ENCODE measurements around the gene SOHLH2.

DNA sequence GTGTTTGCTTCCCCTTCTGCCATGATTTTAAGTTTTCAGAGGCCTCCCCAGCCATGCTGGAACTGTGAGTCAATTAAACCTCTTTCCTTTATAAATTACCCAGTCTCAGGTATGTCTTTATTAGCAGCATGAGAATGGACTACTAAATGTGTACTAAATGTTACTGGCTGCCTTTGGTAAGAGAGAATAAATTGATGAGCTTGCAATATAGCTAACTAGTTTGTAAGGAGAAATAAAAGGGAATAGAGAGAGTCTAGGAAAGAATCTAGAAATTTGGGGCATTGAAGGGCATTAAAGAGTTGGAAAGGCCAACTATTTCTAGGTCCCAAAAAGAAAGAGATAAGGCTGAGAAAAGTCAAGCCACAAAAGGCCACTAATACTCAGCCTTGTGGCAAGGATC is 5.5 kb upstream of the SOHLH2 start:
- TF ChIP-seq GATA2 (IDR thresholded peaks at IDR 0.05; ENCODE audit: low read depth, low read length), result no peak
- no peak for TF ChIP-seq GATA3 (IDR thresholded peaks at IDR 0.05; ENCODE audit: low read depth, low read length)
